ENCODE data around the gene TBXT. TPM values are rescaled to one million over a fixed set of nuclear protein-coding genes. Genes with fewer than 3 reads are reported as not detected.
"Not testable (repeated sequence)": the region's sequence is repeated elsewhere in the genome, so short reads cannot be mapped to it uniquely, and the experiment has no call there.

Gene TBXT
- polyA plus RNA-seq, 1 donor, result not detected

GRCh38 chr6:166172546-166172945 lies 4.9 kb upstream of the TBXT start:
- DNase-seq, result no peak

- no peak for DNase-seq
These were observed 2.1 kb upstream of the TBXT start for GRCh38 chr6:166169549-166170421.

- no peak for DNase-seq
These were observed 1.2 kb upstream of the TBXT start for GRCh38 chr6:166168616-166169548.

- DNase-seq, result no peak
These were observed 356 bp downstream of the TBXT start for GRCh38 chr6:166167258-166167731.

GRCh38 chr6:166166314-166167257 lies 1.1 kb downstream of the TBXT start:
- DNase-seq, result no peak

- DNase-seq, result no peak
These were observed 1.9 kb downstream of the TBXT start for GRCh38 chr6:166165558-166166313.

GRCh38 chr6:166162599-166163342 lies 4.9 kb downstream of the TBXT start:
- no peak for DNase-seq

- DNase-seq, result no peak
These were observed 9.6 kb downstream of the TBXT start for GRCh38 chr6:166157930-166158617.

GRCh38 chr6:166156942-166157341 lies 10.7 kb downstream of the TBXT start:
- DNase-seq, result no peak

GRCh38 chr6:166153966-166154365 lies 13.7 kb downstream of the TBXT start:
- no peak for DNase-seq

GRCh38 chr6:166152660-166153059 lies 15.0 kb downstream of the TBXT start:
- DNase-seq, result no peak

- DNase-seq, result no peak
These were observed 15.9 kb downstream of the TBXT start for GRCh38 chr6:166151798-166152197.

- DNase-seq, result no peak
These were observed 21.9 kb downstream of the TBXT start for GRCh38 chr6:166145751-166146150.

GRCh38 chr6:166143011-166143410 lies 24.6 kb downstream of the TBXT start:
- DNase-seq, result no peak

- no peak for DNase-seq
These were observed 39.8 kb downstream of the TBXT start for GRCh38 chr6:166127624-166128472.

GRCh38 chr6:166123115-166123514 lies 44.5 kb downstream of the TBXT start:
- not testable (repeated sequence) for DNase-seq

GRCh38 chr6:166121726-166122125 lies 45.9 kb downstream of the TBXT start:
- no peak for DNase-seq

- no peak for DNase-seq
These were observed 48.3 kb downstream of the TBXT start for GRCh38 chr6:166119116-166119911.

Data from left kidney (tissue), 2 donors.